ENCODE data around the gene CRISPLD2.

The CRISPLD2 gene

DNA sequence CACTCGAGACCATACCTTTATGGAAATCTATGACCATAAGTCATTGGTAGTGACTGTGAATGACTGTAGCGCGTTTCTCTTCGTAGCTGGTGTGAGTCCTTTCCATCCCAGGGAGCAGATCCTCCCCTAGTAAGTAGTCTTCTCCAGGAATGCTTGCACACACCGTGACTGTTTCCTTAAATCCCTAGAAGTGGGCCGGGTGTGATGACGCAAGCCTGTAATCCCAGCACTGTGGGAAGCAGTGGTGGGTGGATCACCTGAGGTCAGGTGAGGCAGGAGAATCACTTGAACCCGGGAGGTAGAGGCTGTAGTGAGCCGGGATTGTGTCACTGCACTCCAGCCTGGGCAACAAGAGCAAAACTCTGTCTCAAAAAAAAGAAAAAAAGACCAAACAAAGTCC lies 70.6 kb downstream of the CRISPLD2 start:
- TF ChIP-seq, protein P1, sequence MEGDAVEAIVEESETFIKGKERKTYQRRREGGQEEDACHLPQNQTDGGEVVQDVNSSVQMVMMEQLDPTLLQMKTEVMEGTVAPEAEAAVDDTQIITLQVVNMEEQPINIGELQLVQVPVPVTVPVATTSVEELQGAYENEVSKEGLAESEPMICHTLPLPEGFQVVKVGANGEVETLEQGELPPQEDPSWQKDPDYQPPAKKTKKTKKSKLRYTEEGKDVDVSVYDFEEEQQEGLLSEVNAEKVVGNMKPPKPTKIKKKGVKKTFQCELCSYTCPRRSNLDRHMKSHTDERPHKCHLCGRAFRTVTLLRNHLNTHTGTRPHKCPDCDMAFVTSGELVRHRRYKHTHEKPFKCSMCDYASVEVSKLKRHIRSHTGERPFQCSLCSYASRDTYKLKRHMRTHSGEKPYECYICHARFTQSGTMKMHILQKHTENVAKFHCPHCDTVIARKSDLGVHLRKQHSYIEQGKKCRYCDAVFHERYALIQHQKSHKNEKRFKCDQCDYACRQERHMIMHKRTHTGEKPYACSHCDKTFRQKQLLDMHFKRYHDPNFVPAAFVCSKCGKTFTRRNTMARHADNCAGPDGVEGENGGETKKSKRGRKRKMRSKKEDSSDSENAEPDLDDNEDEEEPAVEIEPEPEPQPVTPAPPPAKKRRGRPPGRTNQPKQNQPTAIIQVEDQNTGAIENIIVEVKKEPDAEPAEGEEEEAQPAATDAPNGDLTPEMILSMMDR (IDR thresholded peaks at IDR 0.05; ENCODE audit: control insufficient read depth, insufficient read depth, low read depth, low read length, missing control alignments), result no peak
- DNase-seq (ENCODE audit: low read depth), result no peak
- H3K4me3 ChIP-seq (ENCODE audit: control insufficient read depth, low read depth, low read length), result no peak overlapping the region

DNA sequence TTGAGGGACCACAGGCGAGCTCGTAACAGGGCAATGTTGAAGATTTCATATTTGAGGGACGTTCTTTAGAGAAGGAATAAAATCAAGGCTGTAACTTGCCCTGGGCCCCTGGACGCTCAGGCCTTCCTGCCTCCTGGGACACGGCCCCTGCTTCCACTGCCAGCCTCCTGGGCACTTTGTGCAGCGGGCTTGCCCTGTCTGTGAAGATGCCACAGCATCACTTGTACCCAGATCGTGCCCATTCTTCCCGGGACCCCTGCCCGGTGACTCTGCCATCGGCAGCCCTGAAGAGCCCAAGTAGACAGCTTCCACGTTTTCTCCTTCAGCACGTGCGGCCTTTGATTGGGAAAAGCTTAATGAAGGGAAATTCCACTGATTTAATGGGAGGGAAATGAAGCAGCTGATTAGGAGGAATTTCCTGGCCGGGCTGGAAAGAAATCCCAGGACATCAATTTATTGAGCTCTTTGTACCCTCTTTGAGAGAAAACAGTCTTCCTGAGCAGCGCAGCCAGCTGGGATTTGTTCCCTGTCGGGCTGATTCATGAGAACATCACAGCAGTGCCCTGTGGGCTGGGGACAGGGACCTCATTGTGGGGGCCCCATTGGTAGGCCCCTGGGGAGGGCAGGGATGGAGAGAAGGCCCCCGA lies 71.5 kb downstream of the CRISPLD2 start:
- DNase-seq (ENCODE audit: low read depth), result no peak
- no peak overlapping the region for H3K4me3 ChIP-seq (ENCODE audit: control insufficient read depth, low read depth, low read length)
- TF ChIP-seq, protein P1 (IDR thresholded peaks at IDR 0.05; ENCODE audit: control insufficient read depth, insufficient read depth, low read depth, low read length, missing control alignments), result no peak

DNA sequence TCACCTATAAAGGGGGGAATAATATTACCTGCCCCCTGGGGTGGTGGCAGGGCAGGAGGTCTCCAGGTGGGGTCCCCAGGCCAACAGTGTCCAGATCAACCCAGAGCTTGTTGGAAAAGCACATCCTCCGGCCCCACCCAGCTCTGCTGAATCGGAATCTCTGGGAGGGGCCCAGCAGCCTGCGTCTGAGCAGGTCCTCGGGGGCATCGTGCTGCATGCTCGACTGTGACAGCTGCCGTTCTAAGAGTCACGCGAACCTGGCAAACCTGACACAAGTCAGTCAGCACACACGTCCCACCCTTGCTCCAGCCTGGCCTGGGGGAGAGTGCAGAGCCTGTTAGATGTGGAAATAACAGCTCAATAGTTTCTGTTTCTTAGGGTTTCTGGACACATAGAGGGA lies 72.3 kb downstream of the CRISPLD2 start:
- TF ChIP-seq, protein P1 (IDR thresholded peaks at IDR 0.05; ENCODE audit: control insufficient read depth, insufficient read depth, low read depth, low read length, missing control alignments), result no peak
- DNase-seq (ENCODE audit: low read depth), result no peak
- H3K4me3 ChIP-seq (ENCODE audit: control insufficient read depth, low read depth, low read length), result no peak overlapping the region

DNA sequence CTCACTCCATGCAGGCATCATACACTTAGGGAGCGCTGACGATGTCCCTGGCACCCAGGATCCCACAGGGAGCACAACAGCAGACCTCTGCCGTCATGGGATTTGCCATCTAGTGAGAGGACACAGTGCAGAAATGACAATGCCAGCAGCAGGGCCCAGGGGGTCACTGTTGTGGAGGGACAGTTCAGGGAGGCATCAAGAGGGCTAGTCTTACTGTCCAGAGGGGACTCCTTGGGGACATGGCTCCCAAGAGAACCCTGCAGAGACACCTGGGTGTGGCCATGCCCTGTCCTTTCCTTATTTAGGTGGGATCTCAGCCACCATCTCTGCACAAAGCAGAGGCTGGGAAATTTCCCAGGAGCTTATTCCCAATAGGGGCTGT lies 73.7 kb downstream of the CRISPLD2 start:
- no peak for DNase-seq (ENCODE audit: low read depth)
- H3K4me3 ChIP-seq (ENCODE audit: control insufficient read depth, low read depth, low read length), result no peak overlapping the region
- TF ChIP-seq, protein P1 (IDR thresholded peaks at IDR 0.05; ENCODE audit: control insufficient read depth, insufficient read depth, low read depth, low read length, missing control alignments), result no peak

DNA sequence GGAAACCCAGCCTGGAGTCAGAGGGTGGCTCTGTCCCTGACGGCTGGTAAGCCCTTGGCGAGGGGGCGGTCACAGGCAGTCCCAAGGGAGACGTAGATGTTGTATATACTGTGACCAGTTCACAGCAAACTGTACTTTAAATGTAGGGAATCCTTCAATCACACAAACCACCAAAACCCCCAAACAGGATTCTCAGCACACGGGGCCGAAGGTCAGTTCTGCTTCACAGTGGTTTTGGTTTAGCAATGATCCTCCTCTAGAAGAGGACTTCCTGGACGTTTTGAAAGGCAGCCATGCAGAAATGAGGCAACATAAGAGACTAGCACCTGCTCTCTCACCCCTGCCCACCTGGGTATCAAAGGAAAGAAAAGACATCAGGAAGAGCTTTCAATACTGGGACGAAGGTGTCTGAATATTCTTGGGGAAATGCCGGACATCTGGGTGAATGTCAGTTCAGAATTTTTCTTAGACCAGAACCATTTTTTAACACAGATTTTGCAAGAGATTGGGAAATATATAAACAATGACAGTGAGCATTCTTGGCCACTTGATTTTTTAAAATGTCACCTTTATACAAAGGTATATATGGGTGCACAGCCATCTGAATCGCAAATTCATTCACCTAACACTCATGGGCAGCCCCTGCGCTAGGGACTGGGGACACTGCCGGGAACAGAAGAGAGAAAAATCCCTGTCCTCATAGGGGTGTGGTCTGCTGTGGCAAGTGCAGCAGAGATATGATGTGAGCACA lies 74.2 kb downstream of the CRISPLD2 start:
- DNase-seq (ENCODE audit: low read depth), result no peak
- TF ChIP-seq, protein P1 (IDR thresholded peaks at IDR 0.05; ENCODE audit: control insufficient read depth, insufficient read depth, low read depth, low read length, missing control alignments), result no peak

DNA sequence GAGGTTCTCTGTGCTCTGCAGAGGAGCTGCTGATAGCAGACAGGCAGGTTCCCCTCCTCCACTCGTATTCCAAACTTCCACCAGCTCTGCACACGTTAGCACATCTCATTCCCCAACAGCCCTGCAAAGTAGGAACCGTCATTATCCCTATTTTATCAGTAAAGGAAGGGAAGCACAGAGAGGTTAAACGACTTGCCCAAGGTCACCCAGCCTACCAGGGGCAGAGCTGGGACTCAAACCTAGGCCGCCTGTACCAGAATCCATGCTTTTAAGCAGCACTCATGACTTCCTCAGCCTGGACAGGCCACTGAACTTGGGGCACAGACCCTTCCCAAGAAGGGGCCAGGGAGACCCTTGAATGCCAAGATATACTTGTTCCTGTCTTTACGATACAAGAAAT lies 75.2 kb downstream of the CRISPLD2 start:
- DNase-seq (ENCODE audit: low read depth), result no peak
- TF ChIP-seq, protein P1 (IDR thresholded peaks at IDR 0.05; ENCODE audit: control insufficient read depth, insufficient read depth, low read depth, low read length, missing control alignments), result no peak
- no peak overlapping the region for H3K4me3 ChIP-seq (ENCODE audit: control insufficient read depth, low read depth, low read length)

More for the DNA sequence above, 74.2 kb downstream of the CRISPLD2 start:
- H3K4me3 ChIP-seq (ENCODE audit: control insufficient read depth, low read depth, low read length), result no peak overlapping the region

Data from AG09309 (cell line).